Epidermal melanocyte (primary cell): Measurements from ENCODE around the gene APOBEC3A.
A peak's percentile ranks its signal among the peaks of the same experiment; 100 is the strongest.

Experiments used
- DNase-seq: peaks from one replicate; pipeline ENCODE4 v3.0.0; 2011; ENCODE audit warnings: low spot score; ENCODE audit not compliant: insufficient read length

Gene APOBEC3A

DNA sequence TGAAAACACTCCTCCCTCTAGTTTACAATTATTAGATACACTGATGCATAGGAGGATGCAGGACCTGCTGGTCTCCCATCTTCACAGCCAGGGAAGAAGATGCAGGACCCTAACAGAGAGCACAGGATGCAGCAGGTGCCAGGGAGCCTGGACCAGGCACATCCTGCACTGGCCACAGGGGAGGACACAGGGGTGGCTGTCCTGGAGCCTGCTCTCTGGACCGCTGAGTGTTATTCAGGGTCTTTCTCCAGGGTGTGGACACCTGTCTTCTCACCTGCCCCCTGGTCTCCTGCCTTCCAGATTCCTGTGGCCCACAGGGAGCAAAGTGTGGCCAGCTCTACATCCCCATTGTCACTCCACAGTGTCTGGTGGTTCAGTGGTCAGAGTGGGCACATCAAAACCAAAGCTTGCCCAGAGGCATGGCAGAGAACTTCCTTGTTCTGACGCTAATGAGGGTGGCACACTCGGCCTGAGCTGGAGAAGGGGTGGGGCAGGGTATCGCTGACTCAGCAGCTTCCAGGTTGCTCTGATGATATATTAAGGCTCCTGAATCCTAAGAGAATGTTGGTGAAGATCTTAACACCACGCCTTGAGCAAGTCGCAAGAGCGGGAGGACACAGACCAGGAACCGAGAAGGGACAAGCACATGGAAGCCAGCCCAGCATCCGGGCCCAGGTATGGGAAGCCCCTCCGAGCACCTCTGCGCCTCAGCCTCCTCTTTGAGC lies at the start of gene APOBEC3A:
APOBEC3A (plus strand) TSS at position 564 of the 725 bp plus-strand sequence; CDS start at position 647, 83 bp downstream.
- no peak for DNase-seq

DNA sequence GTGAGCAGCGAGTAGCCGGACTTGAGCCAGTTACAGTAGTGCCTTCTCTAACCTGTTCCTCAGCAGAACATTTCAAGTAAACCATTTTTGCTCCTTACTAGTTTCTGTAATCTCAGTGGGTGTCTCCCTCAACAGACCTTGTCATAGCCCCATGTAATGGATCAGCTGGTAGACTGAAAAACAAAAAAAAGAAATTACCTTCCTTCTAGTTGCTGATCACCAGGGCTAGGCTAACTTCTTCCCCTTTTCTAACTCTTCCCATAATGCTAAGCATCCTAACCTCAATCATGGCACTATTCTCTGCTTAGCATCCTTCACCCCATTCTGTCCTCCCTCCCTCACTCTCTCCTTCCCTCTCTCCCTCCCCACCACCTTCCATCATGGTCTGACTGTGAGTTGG lies 49.6 kb upstream of the APOBEC3A start:
- no peak for DNase-seq

DNA sequence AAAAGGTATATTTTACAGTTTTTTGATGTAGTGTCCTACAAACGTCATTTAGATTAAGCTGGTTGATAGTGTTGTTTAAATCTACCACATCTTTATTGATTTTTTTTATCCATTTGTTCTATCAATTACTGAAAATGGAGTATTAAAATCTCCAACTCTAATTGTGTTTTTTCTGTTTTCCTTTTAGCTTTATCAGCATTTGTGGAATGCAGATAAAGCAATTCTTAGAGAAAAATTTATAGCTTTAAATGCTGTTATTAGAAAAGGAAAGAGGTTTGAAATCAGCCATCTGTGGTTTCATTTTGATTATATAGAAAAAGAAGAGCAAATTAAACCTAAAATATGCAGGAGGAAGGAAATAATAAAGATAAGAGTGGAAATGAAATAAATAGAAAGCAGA lies 46.0 kb upstream of the APOBEC3A start:
- DNase-seq, result no peak

DNA sequence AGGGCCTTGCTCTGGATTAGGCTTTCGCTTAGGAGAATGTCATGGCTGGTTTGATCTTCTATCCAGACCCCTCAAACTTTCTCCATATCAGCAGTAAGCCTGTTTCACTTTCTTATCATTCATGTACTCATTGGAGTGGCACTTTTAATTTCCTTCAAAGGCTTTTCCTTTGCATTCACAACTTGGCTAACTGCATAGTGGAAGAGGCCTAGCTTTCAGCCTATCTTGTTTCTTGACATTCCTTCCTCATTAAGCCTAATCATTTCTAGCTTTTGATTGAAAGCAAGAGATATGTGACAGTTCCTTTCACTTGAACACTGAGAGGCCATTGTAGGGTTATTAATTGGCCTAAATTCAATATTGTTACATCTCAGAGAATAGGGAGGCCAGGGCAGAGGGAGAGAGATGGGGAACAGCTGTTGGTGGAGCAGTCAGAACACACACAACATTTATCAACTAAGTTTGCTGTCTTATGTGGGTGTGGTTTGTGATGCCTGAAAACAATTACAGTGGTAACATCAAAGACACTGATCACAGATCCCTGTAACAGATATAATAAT lies 37.7 kb upstream of the APOBEC3A start:
- no peak for DNase-seq

DNA sequence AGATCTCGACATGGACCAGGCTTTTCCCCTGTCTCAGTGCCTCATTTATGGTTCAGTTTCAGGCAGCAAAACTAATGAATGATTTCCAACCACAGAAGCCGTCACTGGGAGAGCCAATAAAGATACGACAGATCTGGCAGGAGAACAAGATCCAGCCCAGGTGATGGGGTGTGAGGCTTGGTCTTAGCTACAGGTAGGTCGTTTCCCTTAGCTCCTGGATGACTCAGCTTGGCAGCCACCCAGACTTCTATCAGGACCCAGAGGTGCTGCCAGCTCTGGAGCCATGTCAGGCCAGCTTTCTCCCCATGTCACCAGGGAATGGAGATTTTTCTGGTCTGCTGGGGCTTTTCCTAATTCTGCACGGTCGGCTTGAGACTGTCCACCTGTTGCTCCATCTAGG lies 36.3 kb upstream of the APOBEC3A start:
- no peak for DNase-seq

- DNase-seq, result no peak
Observed at GRCh38 chr22:38921806-38922205, 35.6 kb upstream of the APOBEC3A start.

- peak; percentile 75 for DNase-seq
Observed at GRCh38 chr22:38923463-38924346, 33.7 kb upstream of the APOBEC3A start.

DNA sequence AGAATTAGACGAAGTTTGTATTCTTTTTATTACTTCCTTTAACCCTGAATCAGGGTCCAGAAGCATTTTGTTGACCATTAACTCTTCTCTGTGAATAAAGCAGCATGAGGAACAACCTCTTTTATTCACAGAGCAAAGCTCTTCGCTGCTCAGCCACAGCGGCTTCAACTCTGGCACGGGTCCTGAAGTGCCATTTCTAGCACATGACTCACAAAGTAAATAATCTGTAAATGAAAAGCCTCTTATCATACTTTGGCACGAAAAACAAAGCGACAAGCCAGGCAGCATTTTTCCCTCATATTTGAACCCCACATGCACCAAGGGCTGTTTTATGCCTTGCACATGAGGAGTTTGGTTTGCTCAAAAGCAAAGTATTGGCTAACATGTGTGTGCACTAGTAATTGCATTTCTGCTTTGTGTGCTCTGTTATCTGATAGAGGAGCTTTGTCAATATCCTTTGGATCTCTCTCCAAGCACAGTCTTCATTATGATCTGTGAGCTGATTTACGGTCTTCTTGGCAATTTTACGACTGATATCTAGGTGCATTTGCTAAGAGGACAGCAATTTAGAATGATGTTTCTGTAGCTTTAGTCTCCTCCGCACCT lies 33.0 kb upstream of the APOBEC3A start:
- peak; percentile 42 for DNase-seq

GRCh38 chr22:38925571-38926041 lies 31.8 kb upstream of the APOBEC3A start:
- no peak for DNase-seq

DNA sequence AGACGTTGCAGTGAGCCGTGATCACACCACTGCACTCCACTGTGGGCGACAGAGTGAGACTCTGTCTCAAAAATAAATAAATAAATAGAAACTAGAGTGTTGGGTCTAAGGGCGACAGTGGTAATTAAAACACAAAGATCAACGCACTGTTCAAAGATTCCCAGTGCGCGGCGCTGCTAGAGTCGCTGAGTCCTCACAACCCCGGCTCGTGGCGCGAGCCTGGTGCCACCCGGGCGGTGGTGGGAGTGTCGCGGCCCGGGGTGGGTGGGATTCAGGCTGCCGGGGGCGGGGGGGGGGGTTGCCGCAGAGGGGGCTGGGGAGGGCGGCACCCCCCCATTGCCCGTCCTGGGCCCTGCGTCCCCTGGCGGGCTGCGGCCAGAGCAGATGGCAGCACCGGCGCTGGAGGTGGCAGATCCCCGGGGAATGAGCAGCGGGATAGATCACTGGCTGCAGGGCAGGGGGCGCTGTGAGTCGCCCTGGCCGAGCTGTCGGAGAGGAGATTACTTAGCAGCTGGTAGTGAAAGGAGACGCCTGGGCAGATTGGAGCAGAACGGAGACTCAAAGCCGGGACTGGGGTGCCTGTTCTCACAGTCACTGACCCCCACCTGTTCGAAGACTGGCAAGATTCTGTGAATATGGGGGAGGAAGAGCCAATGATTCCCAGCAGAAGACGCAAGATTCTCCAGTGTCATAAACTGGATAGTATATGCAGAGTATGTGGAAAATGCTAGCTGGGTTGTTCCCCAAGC lies 30.2 kb upstream of the APOBEC3A start:
- DNase-seq, result peak; percentile 71

GRCh38 chr22:38930512-38930911 lies 26.9 kb upstream of the APOBEC3A start:
- DNase-seq, result no peak

DNA sequence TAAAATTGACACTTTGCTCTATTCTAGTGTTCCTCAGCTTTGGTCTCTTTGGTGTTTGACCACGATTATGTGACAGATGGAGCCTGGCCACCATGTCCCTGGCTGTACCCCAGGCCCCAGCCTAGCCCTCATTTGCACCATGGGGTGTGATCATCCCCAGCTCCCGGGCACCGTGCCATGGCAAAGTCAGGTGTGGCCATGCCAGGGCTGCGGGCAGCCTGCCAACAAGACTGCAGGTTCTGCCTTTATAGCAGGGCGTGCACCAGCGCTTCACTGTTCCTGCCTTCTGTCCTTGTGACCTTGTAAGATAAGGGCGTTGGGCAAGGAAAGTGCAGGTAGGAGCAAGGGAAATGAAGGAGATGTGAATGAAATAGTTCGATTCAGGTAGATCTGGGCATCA lies 22.4 kb upstream of the APOBEC3A start:
- DNase-seq, result no peak

- DNase-seq, result no peak
Observed at GRCh38 chr22:38935616-38936015, 21.8 kb upstream of the APOBEC3A start.

DNA sequence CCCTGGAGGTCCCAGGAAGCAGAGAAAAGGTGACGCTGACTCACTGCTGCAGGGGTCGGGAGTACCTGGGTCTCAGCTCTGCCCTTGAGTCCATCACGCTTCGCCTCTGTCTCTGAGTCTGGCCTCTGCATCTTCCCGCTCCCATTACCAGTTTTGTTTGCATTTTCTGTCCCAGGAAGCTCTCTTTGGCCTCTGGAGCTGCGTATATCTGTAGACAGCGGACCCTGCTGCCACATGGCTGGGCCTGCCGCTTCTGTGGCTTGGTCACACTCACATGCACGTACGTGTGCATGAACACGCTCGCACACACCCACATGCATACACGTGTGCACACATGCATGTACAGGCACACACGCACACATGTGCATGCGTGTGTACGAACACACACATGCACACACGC lies 20.8 kb upstream of the APOBEC3A start:
- no peak for DNase-seq

DNA sequence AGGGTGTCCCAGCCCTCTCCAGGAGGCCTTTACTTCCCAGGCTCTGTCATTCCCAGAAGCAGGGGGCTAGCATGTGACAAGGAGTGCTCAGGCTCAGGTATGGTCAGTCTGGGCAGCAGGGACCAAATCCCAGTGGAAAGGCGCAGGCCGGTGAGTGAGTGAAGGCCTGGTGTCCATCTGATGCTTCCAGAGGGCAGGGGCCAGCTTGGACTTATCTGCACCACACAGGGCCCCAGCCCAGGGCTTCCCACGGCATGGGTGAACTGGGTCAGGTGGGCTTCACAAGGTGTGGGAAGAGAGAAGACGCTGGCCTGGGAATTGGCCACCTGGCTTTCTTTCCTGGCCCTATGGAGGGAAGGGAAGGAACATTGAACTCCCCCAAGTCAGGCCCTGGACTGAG lies 20.4 kb upstream of the APOBEC3A start:
- no peak for DNase-seq

DNA sequence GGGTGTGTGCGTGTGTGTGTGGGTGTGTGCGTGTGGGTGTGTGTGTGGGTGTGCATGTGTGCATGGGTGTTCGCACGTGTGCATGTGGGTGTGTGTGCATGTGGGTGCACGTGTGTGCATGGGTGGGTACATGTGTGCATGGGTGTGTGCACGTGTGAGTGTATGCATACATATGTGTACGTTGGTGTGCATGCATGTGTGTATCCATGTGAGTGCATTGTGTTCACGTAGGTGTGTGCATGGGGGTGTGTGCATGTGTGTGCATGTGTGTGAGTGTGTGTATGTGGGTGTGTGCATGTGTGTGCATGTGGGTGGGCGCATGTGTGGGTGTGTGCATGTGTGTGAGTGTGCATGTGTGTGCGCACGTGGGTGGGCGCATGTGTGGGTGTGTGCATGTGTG lies 19.9 kb upstream of the APOBEC3A start:
- no peak for DNase-seq

DNA sequence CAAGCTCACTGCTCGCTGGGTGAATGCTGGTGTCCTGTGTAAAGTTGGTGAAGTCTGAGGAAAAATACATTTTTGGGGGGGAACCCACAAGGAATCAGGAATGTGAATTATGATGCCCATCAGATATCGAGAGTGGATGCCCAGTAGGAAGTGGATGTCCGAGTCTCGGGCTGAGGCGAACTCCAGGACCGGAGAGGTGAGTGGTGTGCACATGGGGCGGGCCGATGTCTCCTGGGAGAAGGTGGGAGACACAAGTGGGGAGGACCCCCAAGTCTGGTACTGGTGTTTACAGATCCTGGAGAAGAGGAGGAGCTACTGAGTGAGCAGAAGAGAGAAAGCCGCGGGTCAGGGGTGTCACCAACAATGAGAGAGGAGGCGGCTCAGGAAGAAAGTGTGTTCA lies 19.2 kb upstream of the APOBEC3A start:
- DNase-seq, result no peak

- DNase-seq, result no peak
Observed at GRCh38 chr22:38938925-38939324, 18.5 kb upstream of the APOBEC3A start.

- no peak for DNase-seq
Observed at GRCh38 chr22:38940811-38941384, 16.5 kb upstream of the APOBEC3A start.

DNA sequence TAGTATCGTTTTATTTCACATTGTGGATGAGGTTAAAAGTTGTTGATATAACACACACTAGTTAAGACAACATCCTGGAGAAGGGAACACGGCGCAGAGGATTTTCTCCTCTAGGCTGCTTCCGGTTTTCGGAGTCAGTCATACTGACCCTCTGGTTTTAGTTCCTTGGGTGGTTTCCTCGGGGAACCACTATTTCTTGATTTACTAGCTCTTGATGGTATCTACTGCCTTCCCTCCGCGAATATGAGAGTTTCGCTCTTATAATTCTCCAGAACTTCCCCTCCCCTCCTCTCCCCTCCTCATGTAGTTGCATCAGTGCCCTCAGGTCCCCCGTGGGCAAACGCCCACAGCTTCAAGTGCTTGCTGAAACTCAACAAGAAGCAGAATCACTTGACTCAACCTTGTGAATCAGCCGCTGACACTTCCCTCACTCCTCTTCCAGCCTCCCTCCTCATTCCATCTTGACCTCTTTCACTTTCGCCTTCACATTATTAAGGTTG lies 15.9 kb upstream of the APOBEC3A start:
- DNase-seq, result no peak
